ENCODE results near the gene PAK1. TPM values are rescaled to one million over a fixed set of nuclear protein-coding genes. Genes with fewer than 3 reads are reported as not detected.

PAK1 gene
- total RNA-seq, 3 donors from 2014 or later (not counting 1 experiment from before 2014, with no cell fraction given) = 18.8 to 27.3 (median 20.4) TPM

DNA sequence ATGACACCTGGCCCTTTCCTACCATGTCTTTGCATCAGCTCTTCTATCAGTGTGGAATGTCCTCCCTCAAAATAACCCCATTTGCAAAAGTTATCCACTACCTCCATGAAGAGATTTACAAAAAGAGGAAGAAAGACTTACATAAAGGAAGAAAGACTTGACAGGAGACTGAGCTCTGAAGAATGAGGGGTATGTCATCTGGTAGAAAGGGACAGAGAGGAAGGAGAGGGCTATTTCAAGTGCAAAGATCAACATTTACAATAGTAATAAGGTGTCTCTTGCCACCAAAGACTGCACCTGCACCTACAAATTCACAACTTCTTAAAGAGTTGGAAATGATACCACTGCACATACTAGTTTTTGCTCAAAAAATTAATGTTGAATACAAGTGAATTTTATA lies 18.2 kb downstream of the PAK1 start:
- no peak overlapping the region for H3K27ac ChIP-seq (ENCODE audit: low read length)
- no peak overlapping the region for H3K27ac Mint-ChIP-seq

DNA sequence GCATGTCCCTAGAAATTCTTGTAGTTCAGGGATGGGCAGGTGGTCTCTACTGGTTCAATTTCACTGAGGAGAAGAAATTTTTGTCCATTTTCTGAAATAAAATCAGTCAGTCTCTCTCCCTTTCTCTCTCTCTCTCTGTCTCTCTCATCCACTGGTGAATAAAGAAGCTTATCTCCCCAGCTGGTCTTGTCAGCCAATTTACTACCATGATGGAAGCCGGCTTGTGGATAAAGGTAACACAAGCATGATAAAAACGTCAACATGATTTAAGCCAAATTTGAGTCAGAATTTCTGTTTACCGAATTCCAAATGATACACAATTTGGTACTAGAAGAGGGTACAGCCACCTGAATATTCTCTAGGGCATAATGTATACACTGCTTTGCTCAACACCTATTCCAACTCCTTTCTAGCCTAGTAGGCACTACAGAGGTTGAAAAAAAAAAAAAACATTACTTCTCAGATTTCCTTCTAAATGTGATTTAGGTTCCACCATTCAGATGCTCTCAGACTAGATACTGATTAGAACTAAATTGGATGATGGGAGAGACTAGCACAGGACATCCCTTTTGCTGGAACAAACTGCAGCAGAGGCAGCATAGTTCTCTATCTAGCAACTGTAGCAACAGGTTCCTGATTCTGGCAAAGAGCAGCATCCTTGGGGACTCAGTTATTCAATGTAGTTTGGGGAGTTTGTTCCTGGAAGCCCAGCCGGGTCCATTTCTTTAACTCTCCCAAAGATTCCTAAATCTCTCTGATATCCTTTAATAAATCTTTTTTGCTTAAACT lies 18.8 kb downstream of the PAK1 start:
- WGBS (ENCODE audit: insufficient coverage) = 74% methylated on average over 4 of the region's 4 CpGs
- Mint-ChIP-seq H3K4me3 (no peak overlapping the region), H3K36me3 (no peaks in the 10 kb centered on the region), H3K27ac (no peak overlapping the region), H3K27me3 (ENCODE audit: low read depth in 2 of 2) (peaks cover 11 to 24% of the 10 kb centered on the region in 2 donors), H3K9me3 (no peaks in the 10 kb centered on the region), H3K4me1 (peaks cover 9% of the 10 kb centered on the region in 2 donors)
- Histone ChIP-seq H3K27ac (ENCODE audit: low read length) (no peak overlapping the region), H3K27me3 (ENCODE audit: control insufficient read depth, insufficient read depth, low read length) (no peaks in the 10 kb centered on the region), H3K4me3 (ENCODE audit: low read length) (no peak overlapping the region), H3K36me3 (ENCODE audit: control insufficient read depth, insufficient read depth, low read length) (no peaks in the 10 kb centered on the region), H3K9me3 (ENCODE audit: control insufficient read depth, insufficient read depth, low read length) (no peaks in the 10 kb centered on the region), H3K4me1 (ENCODE audit: control insufficient read depth, insufficient read depth, low read length) (peaks cover 9% of the 10 kb centered on the region)
- intact Hi-C loops (cut with micrococcal nuclease) = no loop called here
- ATAC-seq (no peak), DNase-seq (no peak)
- TF ChIP-seq, protein P1, sequence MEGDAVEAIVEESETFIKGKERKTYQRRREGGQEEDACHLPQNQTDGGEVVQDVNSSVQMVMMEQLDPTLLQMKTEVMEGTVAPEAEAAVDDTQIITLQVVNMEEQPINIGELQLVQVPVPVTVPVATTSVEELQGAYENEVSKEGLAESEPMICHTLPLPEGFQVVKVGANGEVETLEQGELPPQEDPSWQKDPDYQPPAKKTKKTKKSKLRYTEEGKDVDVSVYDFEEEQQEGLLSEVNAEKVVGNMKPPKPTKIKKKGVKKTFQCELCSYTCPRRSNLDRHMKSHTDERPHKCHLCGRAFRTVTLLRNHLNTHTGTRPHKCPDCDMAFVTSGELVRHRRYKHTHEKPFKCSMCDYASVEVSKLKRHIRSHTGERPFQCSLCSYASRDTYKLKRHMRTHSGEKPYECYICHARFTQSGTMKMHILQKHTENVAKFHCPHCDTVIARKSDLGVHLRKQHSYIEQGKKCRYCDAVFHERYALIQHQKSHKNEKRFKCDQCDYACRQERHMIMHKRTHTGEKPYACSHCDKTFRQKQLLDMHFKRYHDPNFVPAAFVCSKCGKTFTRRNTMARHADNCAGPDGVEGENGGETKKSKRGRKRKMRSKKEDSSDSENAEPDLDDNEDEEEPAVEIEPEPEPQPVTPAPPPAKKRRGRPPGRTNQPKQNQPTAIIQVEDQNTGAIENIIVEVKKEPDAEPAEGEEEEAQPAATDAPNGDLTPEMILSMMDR (IDR thresholded peaks at IDR 0.05) = no peak

More for the DNA sequence above, 18.2 kb downstream of the PAK1 start:
- Histone ChIP-seq H3K4me3 (ENCODE audit: low read length) (no peak overlapping the region), H3K36me3 (ENCODE audit: control insufficient read depth, insufficient read depth, low read length) (no peaks in the 10 kb centered on the region), H3K9me3 (ENCODE audit: control insufficient read depth, insufficient read depth, low read length) (no peaks in the 10 kb centered on the region), H3K4me1 (ENCODE audit: control insufficient read depth, insufficient read depth, low read length) (peaks cover 9% of the 10 kb centered on the region), H3K27me3 (ENCODE audit: control insufficient read depth, insufficient read depth, low read length) (no peaks in the 10 kb centered on the region)
- TF ChIP-seq, protein P1 (IDR thresholded peaks at IDR 0.05) = no peak
- Mint-ChIP-seq H3K36me3 (no peaks in the 10 kb centered on the region), H3K4me3 (no peak overlapping the region), H3K9me3 (no peaks in the 10 kb centered on the region), H3K27me3 (ENCODE audit: low read depth in 2 of 2) (peaks cover 14 to 24% of the 10 kb centered on the region in 2 donors), H3K4me1 (peaks cover 9% of the 10 kb centered on the region in 2 donors)
- ATAC-seq = no peak
- intact Hi-C loops (cut with micrococcal nuclease) = no loop called here
- DNase-seq = no peak

DNA sequence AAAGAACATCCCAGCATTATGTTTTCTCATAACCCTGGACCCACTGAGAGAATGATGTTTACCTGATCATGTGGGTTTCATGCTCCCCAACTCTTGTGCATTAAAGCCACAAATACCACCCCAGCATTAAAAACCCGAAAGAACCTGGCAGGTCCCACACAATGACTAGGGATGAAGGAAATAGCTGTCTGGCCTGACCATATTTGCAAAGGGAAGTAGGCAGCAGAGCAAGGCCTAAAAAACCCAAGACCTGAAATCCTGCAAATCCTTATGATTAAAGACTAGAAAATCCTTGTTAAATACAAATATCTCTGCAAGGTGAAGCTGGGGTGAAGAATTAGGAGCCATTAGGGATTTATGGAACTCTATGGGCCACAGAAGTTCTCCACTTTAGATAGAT lies 23.7 kb downstream of the PAK1 start:
- Histone ChIP-seq H3K27me3 (ENCODE audit: control insufficient read depth, insufficient read depth, low read length) (no peaks in the 10 kb centered on the region), H3K4me3 (ENCODE audit: low read length) (no peak overlapping the region), H3K9me3 (ENCODE audit: control insufficient read depth, insufficient read depth, low read length) (no peaks in the 10 kb centered on the region), H3K4me1 (ENCODE audit: control insufficient read depth, insufficient read depth, low read length) (no peaks in the 10 kb centered on the region), H3K36me3 (ENCODE audit: control insufficient read depth, insufficient read depth, low read length) (no peaks in the 10 kb centered on the region), H3K27ac (ENCODE audit: low read length) (no peak overlapping the region)
- 85% methylated on average over 1 of the region's 1 CpG for WGBS (ENCODE audit: insufficient coverage)
- Mint-ChIP-seq H3K9me3 (no peaks in the 10 kb centered on the region), H3K27me3 (ENCODE audit: low read depth in 2 of 2) (peaks cover 0 to 6% of the 10 kb centered on the region in 2 donors), H3K27ac (no peak overlapping the region), H3K4me3 (no peak overlapping the region), H3K36me3 (no peaks in the 10 kb centered on the region), H3K4me1 (peaks cover 4 to 11% of the 10 kb centered on the region in 2 donors)
- no peak for ATAC-seq
- intact Hi-C loops (cut with micrococcal nuclease) = no loop called here
- TF ChIP-seq, protein P1 (IDR thresholded peaks at IDR 0.05) = no peak
- DNase-seq = no peak

DNA sequence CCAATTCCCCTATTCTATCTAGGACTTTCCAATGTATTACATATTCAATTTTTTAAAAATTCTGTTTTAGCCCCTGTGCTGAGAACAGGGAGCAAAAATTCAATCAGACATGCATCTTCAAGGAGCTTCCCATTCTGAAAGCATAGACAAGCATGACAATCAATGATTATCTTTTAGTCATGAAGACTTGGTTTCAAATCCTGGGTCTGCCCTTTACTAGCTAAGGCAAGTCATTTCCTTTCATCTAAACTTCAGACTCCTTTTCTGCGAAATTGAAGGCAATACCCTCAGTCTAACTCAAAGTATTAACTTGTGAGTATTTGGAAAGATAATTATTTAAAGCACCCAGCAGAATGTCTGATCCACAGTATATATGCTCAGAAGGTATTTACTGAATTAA lies 24.1 kb downstream of the PAK1 start:
- no peaks in the 10 kb centered on the region for H3K36me3 ChIP-seq (ENCODE audit: control insufficient read depth, insufficient read depth, low read length)
- no CpG with 5 or more reads among the region's 1 CpG for WGBS (ENCODE audit: insufficient coverage)
- no peaks in the 10 kb centered on the region for H3K27me3 ChIP-seq (ENCODE audit: control insufficient read depth, insufficient read depth, low read length)
- H3K36me3 Mint-ChIP-seq = no peaks in the 10 kb centered on the region
- H3K9me3 ChIP-seq (ENCODE audit: control insufficient read depth, insufficient read depth, low read length) = no peaks in the 10 kb centered on the region
- no peak overlapping the region for H3K27ac ChIP-seq (ENCODE audit: low read length)
- no peak overlapping the region for H3K4me3 ChIP-seq (ENCODE audit: low read length)
- ATAC-seq = no peak
- H3K4me1 Mint-ChIP-seq = peaks cover 4 to 11% of the 10 kb centered on the region in 2 donors
- H3K4me1 ChIP-seq (ENCODE audit: control insufficient read depth, insufficient read depth, low read length) = no peaks in the 10 kb centered on the region
- H3K27me3 Mint-ChIP-seq (ENCODE audit: low read depth in 2 of 2) = peaks cover 0 to 6% of the 10 kb centered on the region in 2 donors
- TF ChIP-seq, protein P1 (IDR thresholded peaks at IDR 0.05) = no peak
- intact Hi-C loops (cut with micrococcal nuclease) = no loop called here
- no peak overlapping the region for H3K4me3 Mint-ChIP-seq
- DNase-seq = no peak
- no peaks in the 10 kb centered on the region for H3K9me3 Mint-ChIP-seq
- no peak overlapping the region for H3K27ac Mint-ChIP-seq

Data from natural killer cell (primary cell).